HG02938 (cell line): ENCODE measurements around the gene AAR2.

Source experiments
- ATAC-seq: cut with Tn5 transposase; IDR thresholded peaks from one replicate; pipeline ENCODE4 v1.9.1; 2021; ENCODE audit warnings: mild to moderate bottlenecking, moderate library complexity; ENCODE audit not compliant: unreplicated experiment

Gene AAR2

GRCh38 chr20:36259177-36260061, 23.1 kb downstream of the AAR2 start:
- ATAC-seq: no peak

DNA sequence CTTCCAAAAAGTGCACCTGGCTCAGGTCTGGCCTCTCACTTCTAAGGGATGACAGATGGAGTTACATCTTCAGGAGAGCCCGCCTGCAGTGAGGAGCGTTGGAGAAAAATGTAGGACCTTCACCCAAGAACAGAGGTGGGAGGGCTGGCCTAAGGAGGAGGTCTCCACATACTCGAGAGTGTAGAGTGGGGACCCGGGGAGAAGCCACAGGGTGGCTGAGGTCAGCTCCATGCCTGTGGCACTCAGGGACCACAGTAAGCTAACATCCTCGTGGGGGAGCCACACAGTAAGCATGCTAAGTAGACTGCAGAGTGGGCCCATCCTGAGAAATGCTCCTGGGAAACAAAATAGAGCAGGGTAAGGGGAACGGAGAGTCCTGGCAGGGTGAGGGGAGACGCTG, 24.0 kb downstream of the AAR2 start:
- ATAC-seq: no peak

- no peak for ATAC-seq
These were observed 25.3 kb downstream of the AAR2 start for GRCh38 chr20:36261389-36262105.

- no peak for ATAC-seq
These were observed 26.2 kb downstream of the AAR2 start for GRCh38 chr20:36262440-36262839.

DNA sequence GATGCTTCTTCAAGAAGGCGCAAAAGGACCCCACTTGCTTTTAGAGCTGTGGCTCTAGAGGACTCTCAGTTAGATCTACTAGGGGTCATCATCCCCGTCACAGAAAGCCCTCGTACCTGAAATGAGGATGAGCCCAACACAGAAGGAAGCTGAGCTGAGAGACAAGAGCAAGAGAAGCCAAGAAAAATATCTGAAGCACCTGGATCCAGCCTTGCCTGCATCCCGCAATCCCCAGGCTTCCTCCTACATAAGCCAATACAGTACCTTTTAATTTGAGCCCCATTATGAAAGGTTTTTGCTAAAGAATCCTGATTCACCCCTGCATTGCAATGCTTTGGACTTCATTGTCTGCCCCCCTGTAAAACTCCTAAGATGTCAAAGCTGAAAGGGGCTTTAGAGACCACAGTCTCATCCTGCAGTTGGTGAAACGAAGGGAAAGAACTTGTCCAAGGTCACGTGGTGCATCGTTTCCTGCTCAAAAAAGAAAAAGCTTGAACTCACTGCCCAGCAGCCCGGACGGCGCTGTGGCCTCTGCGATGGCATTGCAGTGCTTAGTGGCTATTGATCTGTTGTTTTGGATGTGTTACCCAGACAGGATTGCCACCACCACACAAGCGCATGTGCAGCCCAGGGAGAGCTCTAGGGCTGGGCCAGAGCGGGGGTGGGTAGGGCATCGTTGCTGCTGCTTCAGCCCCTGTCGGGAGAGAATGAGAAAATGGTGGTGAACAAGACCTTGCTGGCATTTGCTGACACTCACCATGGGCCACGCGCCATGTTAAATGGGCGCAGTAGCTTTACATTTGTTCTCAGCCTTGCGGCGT, 28.4 kb downstream of the AAR2 start:
- ATAC-seq: no peak

GRCh38 chr20:36266189-36266588, 29.9 kb downstream of the AAR2 start:
- no peak for ATAC-seq

DNA sequence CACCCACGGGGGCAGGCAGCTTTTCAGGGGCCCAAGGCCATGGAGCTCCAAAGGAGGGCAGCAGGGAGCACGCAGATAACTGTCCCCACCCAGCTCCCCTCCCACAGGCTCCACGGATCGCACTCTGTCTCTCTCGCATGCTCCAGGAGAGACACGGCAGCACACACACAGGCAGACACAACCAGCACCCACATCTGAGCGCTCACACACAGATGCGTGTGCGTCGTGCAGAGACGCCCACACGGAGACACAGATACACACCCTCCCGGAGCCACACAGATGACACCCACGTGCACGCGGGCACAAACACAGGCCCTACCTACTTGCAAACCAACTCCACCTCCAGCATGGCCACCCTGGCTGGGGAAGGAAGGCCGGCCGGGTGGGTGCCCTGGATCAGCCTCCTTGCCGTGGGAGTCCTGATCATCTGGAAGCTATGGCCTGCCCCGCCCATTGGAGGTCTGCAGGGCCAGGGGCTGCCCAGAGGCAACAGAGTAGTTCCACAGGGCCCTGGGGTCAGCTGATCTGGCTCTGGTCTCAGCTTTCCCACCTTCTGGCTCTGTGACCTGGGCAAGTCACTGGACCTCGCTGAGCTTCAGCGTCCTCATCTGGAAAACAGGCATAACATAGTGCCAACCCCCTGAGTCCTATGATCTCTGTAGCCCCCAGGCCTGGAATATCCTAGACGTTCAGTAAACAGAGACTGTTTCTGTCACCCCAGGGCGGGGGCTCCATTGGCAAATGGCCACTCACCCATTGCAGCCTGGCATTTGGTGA, 31.5 kb downstream of the AAR2 start:
- no peak for ATAC-seq

- no peak for ATAC-seq
These were observed 32.4 kb downstream of the AAR2 start for GRCh38 chr20:36268440-36269342.

GRCh38 chr20:36269507-36269906, 33.2 kb downstream of the AAR2 start:
- ATAC-seq: no peak

- ATAC-seq: no peak
These were observed 34.7 kb downstream of the AAR2 start for GRCh38 chr20:36270744-36271638.

DNA sequence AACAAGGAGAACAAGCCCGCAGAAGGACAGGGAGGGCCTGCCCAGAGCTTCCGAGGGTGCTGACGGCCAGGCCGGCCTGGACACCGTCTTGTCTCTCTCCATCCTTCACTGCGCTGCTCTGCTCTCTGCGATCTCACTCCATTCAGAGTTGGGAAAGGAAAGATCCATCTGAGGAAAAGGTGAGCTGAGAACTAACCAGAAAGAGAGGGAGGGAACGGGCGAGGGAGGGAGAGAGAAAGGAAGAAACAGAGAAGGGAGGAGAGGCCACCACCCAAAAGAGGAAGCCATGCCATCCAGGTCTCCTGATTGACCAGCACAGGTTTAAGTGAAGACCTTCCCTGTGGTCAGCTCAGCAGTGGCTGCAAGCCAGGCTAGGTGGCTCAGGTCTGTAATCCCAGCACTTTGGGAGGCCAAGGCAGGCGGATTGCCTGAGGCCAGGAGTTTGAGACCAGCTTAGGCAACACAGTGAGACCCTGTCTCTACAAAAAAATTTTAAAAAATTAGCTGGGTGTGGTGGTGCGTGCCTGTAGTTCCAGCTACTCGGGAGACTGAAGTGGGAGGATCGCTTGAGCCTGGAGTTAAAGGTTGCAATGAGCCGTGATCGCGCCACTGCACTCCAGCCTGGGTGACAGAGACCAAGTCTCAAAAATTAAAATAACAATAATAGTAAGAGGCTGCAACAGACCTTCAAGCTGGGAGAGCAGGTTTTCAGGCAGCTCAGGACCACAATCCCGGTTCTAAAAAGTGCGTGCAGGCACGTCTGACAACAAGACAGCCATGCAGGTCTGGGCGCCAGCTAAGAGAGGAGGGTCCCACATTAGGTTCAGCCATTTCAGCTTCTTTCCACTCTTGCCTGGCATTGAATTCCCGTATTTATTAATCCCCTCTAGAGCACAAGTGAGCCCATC, 35.6 kb downstream of the AAR2 start:
- ATAC-seq: no peak

DNA sequence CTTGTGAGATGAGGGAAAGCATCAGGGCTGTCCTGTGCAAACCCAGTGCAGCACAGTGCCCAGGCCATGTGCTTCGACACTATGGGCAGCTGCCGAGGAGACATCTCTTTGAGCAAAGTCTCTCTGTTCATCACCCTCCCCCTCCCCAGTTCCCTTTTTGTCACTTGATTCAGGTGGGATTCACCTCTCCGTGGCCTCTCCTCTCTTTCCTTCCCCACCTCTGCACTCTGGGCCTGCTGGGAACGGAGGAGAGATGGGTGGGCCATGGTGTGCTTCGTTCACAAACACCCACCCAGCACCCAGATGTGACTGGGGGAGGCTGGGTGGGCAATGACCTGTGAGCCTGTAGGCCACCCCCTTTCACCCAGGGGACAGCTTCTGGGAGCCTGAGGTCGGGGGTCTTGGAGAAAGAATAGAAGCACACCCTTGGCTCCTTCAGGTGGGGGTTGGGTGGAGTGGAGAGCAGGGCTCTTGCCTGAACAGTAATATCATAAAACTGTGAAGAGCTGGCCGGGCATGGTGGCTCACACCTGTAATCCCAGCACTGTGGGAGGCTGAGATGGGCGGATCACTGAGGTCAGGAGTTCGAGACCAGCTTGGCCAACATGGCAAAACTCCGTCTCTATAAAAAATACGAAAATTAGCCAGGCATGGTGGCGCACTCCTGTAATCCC, 36.4 kb downstream of the AAR2 start:
- no peak for ATAC-seq

DNA sequence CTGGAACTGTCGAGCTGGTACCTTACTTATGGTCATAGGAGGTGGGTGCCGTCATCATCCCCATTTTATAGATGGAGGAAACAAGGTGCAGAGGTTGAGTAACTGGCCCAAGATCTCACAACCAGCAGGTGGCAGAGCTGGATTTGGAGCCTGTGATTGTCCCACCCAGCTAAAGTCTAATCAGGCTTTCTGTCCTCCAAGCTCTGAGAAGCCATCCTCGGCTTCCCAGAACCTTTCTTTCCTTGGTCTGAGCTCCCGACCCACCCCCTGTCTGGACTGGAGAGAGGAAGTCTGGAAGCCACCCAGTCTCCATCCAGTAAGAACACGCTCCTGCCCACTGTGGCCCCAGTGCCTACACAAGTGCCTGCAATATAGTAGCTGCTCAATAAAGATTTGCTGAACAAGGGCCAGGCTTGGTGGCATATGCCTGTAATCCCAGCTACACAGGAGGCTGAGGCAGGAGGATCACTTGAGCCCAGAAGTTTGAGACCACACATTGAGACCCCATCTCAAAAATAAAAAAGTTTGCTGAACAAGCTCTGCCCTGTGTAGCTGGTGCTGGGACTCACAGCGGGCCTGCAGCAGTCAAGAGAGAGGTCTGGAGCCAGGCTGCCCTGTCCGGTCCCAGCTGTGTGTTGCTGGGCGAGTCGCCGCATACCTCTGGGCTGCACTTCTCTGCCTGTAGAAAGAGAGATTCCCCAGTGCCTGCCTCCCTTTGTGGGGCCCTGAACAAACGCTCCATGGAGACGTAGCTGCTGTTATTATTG, 37.3 kb downstream of the AAR2 start:
- ATAC-seq: no peak

GRCh38 chr20:36274181-36274841, 38.0 kb downstream of the AAR2 start:
- ATAC-seq: no peak

- no peak for ATAC-seq
These were observed 38.7 kb downstream of the AAR2 start for GRCh38 chr20:36275011-36275410.
